Keratinocyte (primary cell): ENCODE data around the gene DDAH2. TPM values are rescaled to one million over a fixed set of nuclear protein-coding genes. Genes with fewer than 3 reads are reported as not detected.

ENCODE experiments used
- DNase-seq: peaks from one replicate; pipeline ENCODE4 v3.0.0-alpha.2; 2011; ENCODE audit warnings: low read depth, missing footprints, low spot score
- FAIRE-seq: peaks from 2 replicates; lab custom pipeline; 2011; peaks lifted over from hg19 to GRCh38; lab: Jason Lieb, UNC
- H2AFZ ChIP-seq: 2 replicates; pipeline ENCODE4 v1.6.0; 2012; ENCODE audit warnings: low read length, control low read depth, inconsistent platforms; ENCODE audit not compliant: control insufficient read depth
- H3K27ac ChIP-seq: 2 replicates; pipeline ENCODE4 v1.5.1; 2011; ENCODE audit warnings: low read length; ENCODE audit not compliant: control insufficient read depth, insufficient read depth
- H3K27me3 ChIP-seq: 3 replicates; pipeline ENCODE4 v1.6.0; 2011; ENCODE audit warnings: low read length; ENCODE audit not compliant: control insufficient read depth, insufficient read depth; ENCODE audit errors: extremely low read depth
- H3K36me3 ChIP-seq, 2 experiments: 2 replicates in 1 of 2; 3 replicates in 1 of 2; pipeline ENCODE4 v1.5.1; 2011; ENCODE audit warnings: low read length in 2 of 2, mild to moderate bottlenecking in 1 of 2; ENCODE audit not compliant: control insufficient read depth in 2 of 2, insufficient read depth in 2 of 2; ENCODE audit errors: extremely low read depth in 1 of 2
- H3K4me1 ChIP-seq: 3 replicates; pipeline ENCODE4 v1.5.1; 2011; ENCODE audit warnings: low read length; ENCODE audit not compliant: control insufficient read depth, insufficient read depth; ENCODE audit errors: extremely low read depth
- H3K4me2 ChIP-seq: 3 replicates; pipeline ENCODE4 v1.6.0; 2011; ENCODE audit warnings: low read depth, low read length; ENCODE audit not compliant: control insufficient read depth, insufficient read depth; ENCODE audit errors: extremely low read depth
- H3K4me3 ChIP-seq, 3 experiments: fragments of 200-600 bp in 1 of 3; sonication (generic) in 1 of 3; 2 replicates in 2 of 3; 3 replicates in 1 of 3; pipeline ENCODE4 v1.5.1; 2011 to 2016; ENCODE audit warnings: low read length in 3 of 3, mild to moderate bottlenecking in 3 of 3, control low read depth in 2 of 3, inconsistent platforms in 1 of 3, low read depth in 1 of 3, mixed read lengths in 1 of 3, mixed run types in 1 of 3, moderate library complexity in 1 of 3; ENCODE audit not compliant: control insufficient read depth in 2 of 3, insufficient read depth in 2 of 3; ENCODE audit errors: extremely low read depth in 1 of 3
- H3K79me2 ChIP-seq: 2 replicates; pipeline ENCODE4 v1.6.0; 2012; ENCODE audit warnings: low read length; ENCODE audit not compliant: control insufficient read depth, insufficient read depth
- H3K9ac ChIP-seq: 3 replicates; pipeline ENCODE4 v1.6.0; 2011; ENCODE audit warnings: low read length; ENCODE audit not compliant: control insufficient read depth, insufficient read depth; ENCODE audit errors: extremely low read depth
- H3K9me1 ChIP-seq: 3 replicates; pipeline ENCODE4 v1.6.0; 2011; ENCODE audit warnings: low read length; ENCODE audit not compliant: control insufficient read depth, insufficient read depth; ENCODE audit errors: extremely low read depth
- H3K9me3 ChIP-seq: 2 replicates; pipeline ENCODE4 v1.5.1; 2012; ENCODE audit warnings: low read depth, low read length; ENCODE audit not compliant: control insufficient read depth
- H4K20me1 ChIP-seq: 3 replicates; pipeline ENCODE4 v1.6.0; 2011; ENCODE audit warnings: low read length; ENCODE audit not compliant: control insufficient read depth, insufficient read depth; ENCODE audit errors: extremely low read depth
- CTCF ChIP-seq, 3 experiments: IDR thresholded peaks in 1 of 3; conservative IDR thresholded peaks in 1 of 3; optimal IDR thresholded peaks in 1 of 3; 2 replicates in 2 of 3; 3 replicates in 1 of 3; pipeline versions ENCODE3 to v1.5.1; 2011; ENCODE audit warnings: low read length in 3 of 3, mild to moderate bottlenecking in 3 of 3, moderate library complexity in 2 of 3, control low read depth in 1 of 3, inconsistent platforms in 1 of 3; ENCODE audit not compliant: insufficient read depth in 2 of 3; ENCODE audit errors: extremely low read depth in 1 of 3
- EZH2 ChIP-seq: IDR thresholded peaks from one replicate; pipeline ENCODE4 v1.6.1; 2012; ENCODE audit warnings: inconsistent platforms, mild to moderate bottlenecking, low read length, moderate library complexity
- dilution Hi-C: fragments of 300-500 bp; cut with MboI; formaldehyde crosslinking; loops from one replicate; pipeline ENCODE4 v1.7.0; 2020; ENCODE audit warnings: low sequenced_read_pairs; ENCODE audit not compliant: extremely low pct_ligation_motif_present
- polyA plus RNA-seq, 5 experiments: library from polyadenylated mRNA; depleted of rRNA in 3 of 5; stranded (reverse) in 3 of 5; stranded (forward) in 1 of 5; unstranded in 1 of 5; fragments of >200 nt; gene quantifications; 1 replicate in 1 of 5; 2 replicates in 3 of 5; 3 replicates in 1 of 5; pipeline versions ENCODE4 v1.2.1 to v1.2.3, GENCODE V29; 2011 to 2012; ENCODE audit warnings: missing spikeins in 2 of 5, low read depth in 1 of 5, low replicate concordance in 1 of 5

The DDAH2 gene
- polyA plus RNA-seq, 1 donor (not counting 4 experiments of a cell fraction or from before 2014, with no cell fraction given): 3.0 TPM

GRCh38 chr6:31692886-31693285 lies 36.2 kb downstream of the DDAH2 start:
- no peak overlapping the region for H3K4me2 ChIP-seq
- peaks cover 22 to 35% of the 10 kb centered on the region in 2 experiments for H3K36me3 ChIP-seq

GRCh38 chr6:31692353-31692752 lies 36.7 kb downstream of the DDAH2 start:
- TF ChIP-seq EZH2 (no peak), CTCF (optimal IDR thresholded peaks at IDR 0.05 in 1 of 3, IDR thresholded peaks at IDR 0.05 in 1 of 3, conservative IDR thresholded peaks at IDR 0.05 in 1 of 3; ENCODE audit: extremely low read depth in 1 of 3, insufficient read depth in 2 of 3, low read length in 3 of 3) (no peak)
- dilution Hi-C loops: no loop called here
- Histone ChIP-seq H4K20me1 (no peaks in the 10 kb centered on the region), H3K9me3 (no peaks in the 10 kb centered on the region), H3K4me3 (no peak overlapping the region), H3K79me2 (no peaks in the 10 kb centered on the region), H3K4me2 (no peak overlapping the region), H3K36me3 (peaks cover 22 to 39% of the 10 kb centered on the region in 2 experiments), H3K9ac (no peak overlapping the region), H3K4me1 (no peaks in the 10 kb centered on the region), H3K9me1 (no peaks in the 10 kb centered on the region), H3K27me3 (no peaks in the 10 kb centered on the region), H2AFZ (no peak overlapping the region), H3K27ac (no peak overlapping the region)
- no peak for DNase-seq
- FAIRE-seq: no peak

More at GRCh38 chr6:31692886-31693285, 36.2 kb downstream of the DDAH2 start:
- Histone ChIP-seq H3K9me3 (no peaks in the 10 kb centered on the region), H3K79me2 (no peaks in the 10 kb centered on the region), H3K4me1 (no peaks in the 10 kb centered on the region), H3K4me3 (no peak overlapping the region), H4K20me1 (no peaks in the 10 kb centered on the region), H2AFZ (no peak overlapping the region), H3K9me1 (no peaks in the 10 kb centered on the region), H3K27me3 (no peaks in the 10 kb centered on the region), H3K27ac (no peak overlapping the region), H3K9ac (no peak overlapping the region)
- no peak for DNase-seq
- no peak for TF ChIP-seq CTCF (optimal IDR thresholded peaks at IDR 0.05 in 1 of 3, IDR thresholded peaks at IDR 0.05 in 1 of 3, conservative IDR thresholded peaks at IDR 0.05 in 1 of 3; ENCODE audit: extremely low read depth in 1 of 3, insufficient read depth in 2 of 3, low read length in 3 of 3)
- dilution Hi-C loops: no loop called here
- no peak for FAIRE-seq
